NCI-H2029 treated with DMSO at 0.1 percent for 48 hours (cell line): ENCODE data around the gene RITA1.
"Not testable (repeated sequence)": the region's sequence is repeated elsewhere in the genome, so short reads cannot be mapped to it uniquely, and the experiment has no call there.

ENCODE experiments used
- DNase-seq: peaks from one replicate; lab custom pipeline; 2025; lab: John Stamatoyannopoulos, UW

The RITA1 gene

GRCh38 chr12:113185180-113186032 lies at the start of gene RITA1, which contains the start of gene DDX54:
Gene RITA1, plus strand, starts transcription at chr12:113185721. Its CDS starts 1,026 bp downstream, at chr12:113186747.
Gene DDX54, minus strand, starts transcription at chr12:113185478. Its CDS starts 27 bp downstream, at chr12:113185451.
- DNase-seq = no peak

GRCh38 chr12:113136128-113136989 lies 49.2 kb upstream of the RITA1 start:
- DNase-seq = peak; percentile 14

GRCh38 chr12:113136990-113137511 lies 48.5 kb upstream of the RITA1 start:
- DNase-seq = no peak

GRCh38 chr12:113137861-113138783 lies 47.4 kb upstream of the RITA1 start:
- DNase-seq = no peak

- no peak for DNase-seq
These were observed 46.7 kb upstream of the RITA1 start for GRCh38 chr12:113138826-113139225.

GRCh38 chr12:113140706-113141105 lies 44.8 kb upstream of the RITA1 start:
- no peak for DNase-seq

GRCh38 chr12:113141716-113142115 lies 43.8 kb upstream of the RITA1 start:
- DNase-seq = not testable (repeated sequence)

- DNase-seq = peak; percentile 56
These were observed 43.2 kb upstream of the RITA1 start for GRCh38 chr12:113142173-113142885.

- no peak for DNase-seq
These were observed 42.6 kb upstream of the RITA1 start for GRCh38 chr12:113142886-113143332.

- DNase-seq = no peak
These were observed 41.6 kb upstream of the RITA1 start for GRCh38 chr12:113143959-113144358.

- DNase-seq = no peak
These were observed 40.7 kb upstream of the RITA1 start for GRCh38 chr12:113144806-113145205.

- no peak for DNase-seq
These were observed 39.6 kb upstream of the RITA1 start for GRCh38 chr12:113145720-113146551.

GRCh38 chr12:113146999-113147398 lies 38.5 kb upstream of the RITA1 start:
- no peak for DNase-seq

- DNase-seq = no peak
These were observed 36.0 kb upstream of the RITA1 start, which contains the start of gene CFAP73 for GRCh38 chr12:113149361-113150150. Gene CFAP73, plus strand, starts transcription at chr12:113149724. Its CDS starts 134 bp downstream, at chr12:113149858.

GRCh38 chr12:113151655-113152054 lies 33.9 kb upstream of the RITA1 start:
- DNase-seq = no peak

- DNase-seq = no peak
These were observed 33.2 kb upstream of the RITA1 start for GRCh38 chr12:113152196-113152834.

GRCh38 chr12:113152835-113153814 lies 32.4 kb upstream of the RITA1 start:
- DNase-seq = peak; percentile 28
